DMS53 treated with DMSO at 0.1 percent for 48 hours (cell line): Measurements from ENCODE around the gene GFRA1.

Experiments
- DNase-seq: peaks from one replicate; lab custom pipeline; 2025; ENCODE audit not compliant: unreplicated experiment; lab: John Stamatoyannopoulos, UW

GFRA1 gene

GRCh38 chr10:116241642-116242410 is 31.2 kb downstream of the GFRA1 start:
- no peak for DNase-seq

DNA sequence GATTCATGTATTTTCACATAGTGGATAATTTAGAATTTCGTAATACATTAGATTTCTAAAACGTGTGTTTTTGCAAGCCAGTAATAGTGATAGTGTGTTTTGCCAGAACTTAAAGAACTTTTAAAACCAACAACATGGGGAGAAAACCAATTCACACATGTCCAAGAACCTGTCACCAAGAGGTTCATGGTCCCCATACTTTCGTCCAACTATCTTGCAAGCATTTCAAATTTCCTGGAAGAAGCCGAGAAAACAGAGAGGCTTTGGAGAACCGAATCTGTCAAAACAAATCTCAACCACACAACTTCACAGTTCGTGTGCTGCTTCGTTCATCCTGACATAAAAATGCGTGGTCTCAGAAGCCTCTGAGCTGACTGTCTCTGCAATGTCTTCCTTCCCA is 31.9 kb downstream of the GFRA1 start:
- no peak for DNase-seq

GRCh38 chr10:116240157-116240950 is 32.7 kb downstream of the GFRA1 start:
- no peak for DNase-seq

- DNase-seq, result no peak
These were observed 33.8 kb downstream of the GFRA1 start for GRCh38 chr10:116239229-116239628.

GRCh38 chr10:116237970-116238369 is 35.0 kb downstream of the GFRA1 start:
- no peak for DNase-seq

DNA sequence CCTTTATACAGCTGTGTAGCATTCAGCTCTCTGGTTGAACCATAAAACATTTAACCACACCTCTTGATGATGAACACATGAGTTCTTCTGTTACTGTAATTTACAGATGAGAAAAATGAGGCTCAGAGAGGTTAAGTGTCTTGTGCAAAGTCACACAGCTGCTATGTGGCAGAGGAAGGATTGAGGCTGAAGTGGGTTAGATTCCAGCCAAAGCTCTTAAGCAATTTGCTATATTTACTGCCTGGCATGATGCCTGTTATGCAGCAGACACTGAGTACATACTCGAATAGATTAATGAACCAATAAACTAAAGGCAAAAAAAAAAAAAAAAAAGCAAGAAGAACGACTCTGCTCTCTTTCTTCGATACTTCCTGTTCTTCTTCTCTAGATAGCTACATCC is 35.7 kb downstream of the GFRA1 start:
- no peak for DNase-seq

- no peak for DNase-seq
These were observed 39.8 kb downstream of the GFRA1 start for GRCh38 chr10:116233230-116233629.

DNA sequence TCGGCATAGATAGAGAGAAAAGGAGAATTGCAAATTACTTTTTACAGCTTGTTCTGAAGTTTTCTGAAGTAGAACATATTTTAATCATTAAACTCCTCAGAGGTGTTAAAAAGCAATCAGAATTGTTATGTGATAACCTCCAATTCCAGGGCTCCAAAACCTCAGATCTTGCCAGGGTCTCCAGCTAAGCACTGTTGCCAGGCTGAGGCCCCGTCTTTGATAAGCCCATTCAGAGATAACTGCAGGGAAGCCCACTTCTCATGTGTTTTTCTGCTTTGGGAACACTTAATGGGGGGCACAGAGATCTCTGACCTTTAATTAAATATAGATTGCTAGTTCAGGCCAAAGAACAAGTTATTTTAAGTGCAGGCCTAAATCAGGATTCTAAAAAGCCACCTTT is 40.4 kb downstream of the GFRA1 start:
- no peak for DNase-seq

DNA sequence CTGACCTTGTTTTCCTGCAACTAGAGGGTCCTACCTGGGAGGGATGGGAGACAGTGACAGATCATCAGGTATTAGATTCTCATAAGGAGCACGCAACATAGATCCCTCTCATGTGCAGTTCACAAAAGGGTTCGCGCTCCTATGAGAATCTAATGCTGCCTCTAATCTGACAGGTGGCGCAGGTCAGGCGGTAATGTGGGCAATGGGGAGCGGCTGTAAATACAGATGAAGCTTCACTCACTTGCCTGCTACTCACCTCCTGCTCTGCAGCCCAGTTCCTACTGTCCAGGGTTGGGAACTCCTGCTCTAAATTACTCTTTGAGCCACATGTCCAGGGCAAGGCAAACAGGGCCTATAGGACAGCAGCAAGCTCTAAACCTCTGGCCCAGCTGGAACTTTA is 46.2 kb downstream of the GFRA1 start:
- no peak for DNase-seq

DNA sequence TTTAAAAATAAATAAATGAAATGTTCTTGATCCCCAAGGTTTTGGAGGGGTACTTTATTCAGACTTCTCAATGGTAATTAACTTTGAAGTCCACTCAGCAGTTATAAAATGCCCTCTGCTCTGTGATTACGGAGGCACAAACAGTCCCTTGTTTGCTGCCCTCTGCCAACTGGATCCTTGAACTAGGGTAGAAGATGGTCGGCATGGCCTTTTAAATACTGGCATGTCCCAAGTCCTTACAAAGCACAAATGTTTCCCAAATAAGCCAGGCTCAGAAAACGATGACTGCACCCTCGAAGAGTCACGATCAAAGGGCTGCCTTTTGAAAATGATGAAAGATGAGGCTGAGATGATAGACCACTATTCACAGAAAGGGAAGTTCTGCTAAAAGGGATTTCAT is 47.0 kb downstream of the GFRA1 start:
- no peak for DNase-seq

- DNase-seq, result no peak
These were observed 49.7 kb downstream of the GFRA1 start for GRCh38 chr10:116223289-116223688.

DNA sequence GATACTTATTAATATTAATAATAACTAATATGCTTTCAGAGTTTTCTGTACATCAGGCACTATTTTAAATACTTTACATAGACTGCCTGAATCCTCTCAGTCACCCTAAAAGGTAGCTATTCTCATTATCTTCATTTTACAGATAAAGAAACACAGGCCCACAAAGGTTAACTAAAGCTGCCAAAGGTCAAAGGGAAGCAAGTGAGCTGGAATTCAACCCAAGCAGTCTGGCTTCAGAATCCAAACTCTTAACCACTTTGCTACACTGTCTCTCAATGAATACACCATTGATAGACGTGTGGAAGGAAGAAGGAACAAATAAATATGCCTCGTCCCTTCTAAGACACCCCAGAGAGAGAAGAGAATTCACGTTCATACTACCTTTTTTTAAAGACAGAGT is 52.0 kb downstream of the GFRA1 start:
- DNase-seq, result no peak

DNA sequence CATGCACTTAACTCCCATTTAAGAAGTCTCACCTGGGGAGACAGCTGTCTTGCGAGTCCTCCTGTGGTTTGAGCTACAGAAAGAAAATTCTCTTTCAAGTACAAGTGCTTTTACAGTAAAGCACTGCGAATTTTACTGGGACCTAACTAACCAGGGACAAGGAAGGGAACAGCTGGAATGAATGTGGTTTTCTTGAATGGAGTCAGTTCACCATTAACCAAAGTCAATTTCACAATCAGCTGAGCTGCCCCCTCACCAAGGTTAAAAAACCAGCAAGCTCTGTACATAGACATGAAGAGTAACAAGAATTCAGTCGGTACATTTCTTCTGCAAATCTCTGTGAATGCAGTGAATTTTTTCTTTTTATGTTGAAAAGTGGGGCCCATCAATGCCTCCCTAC is 56.3 kb downstream of the GFRA1 start:
- no peak for DNase-seq

- DNase-seq, result no peak
These were observed 57.4 kb downstream of the GFRA1 start for GRCh38 chr10:116215651-116216050.

- DNase-seq, result no peak
These were observed 61.3 kb downstream of the GFRA1 start for GRCh38 chr10:116211682-116212081.

- no peak for DNase-seq
These were observed 62.2 kb downstream of the GFRA1 start for GRCh38 chr10:116210588-116211346.

- DNase-seq, result no peak
These were observed 63.2 kb downstream of the GFRA1 start for GRCh38 chr10:116209781-116210180.

- DNase-seq, result no peak
These were observed 63.9 kb downstream of the GFRA1 start for GRCh38 chr10:116208956-116209567.

GRCh38 chr10:116207690-116208089 is 65.3 kb downstream of the GFRA1 start:
- no peak for DNase-seq

GRCh38 chr10:116203661-116204060 is 69.3 kb downstream of the GFRA1 start:
- DNase-seq, result no peak

DNA sequence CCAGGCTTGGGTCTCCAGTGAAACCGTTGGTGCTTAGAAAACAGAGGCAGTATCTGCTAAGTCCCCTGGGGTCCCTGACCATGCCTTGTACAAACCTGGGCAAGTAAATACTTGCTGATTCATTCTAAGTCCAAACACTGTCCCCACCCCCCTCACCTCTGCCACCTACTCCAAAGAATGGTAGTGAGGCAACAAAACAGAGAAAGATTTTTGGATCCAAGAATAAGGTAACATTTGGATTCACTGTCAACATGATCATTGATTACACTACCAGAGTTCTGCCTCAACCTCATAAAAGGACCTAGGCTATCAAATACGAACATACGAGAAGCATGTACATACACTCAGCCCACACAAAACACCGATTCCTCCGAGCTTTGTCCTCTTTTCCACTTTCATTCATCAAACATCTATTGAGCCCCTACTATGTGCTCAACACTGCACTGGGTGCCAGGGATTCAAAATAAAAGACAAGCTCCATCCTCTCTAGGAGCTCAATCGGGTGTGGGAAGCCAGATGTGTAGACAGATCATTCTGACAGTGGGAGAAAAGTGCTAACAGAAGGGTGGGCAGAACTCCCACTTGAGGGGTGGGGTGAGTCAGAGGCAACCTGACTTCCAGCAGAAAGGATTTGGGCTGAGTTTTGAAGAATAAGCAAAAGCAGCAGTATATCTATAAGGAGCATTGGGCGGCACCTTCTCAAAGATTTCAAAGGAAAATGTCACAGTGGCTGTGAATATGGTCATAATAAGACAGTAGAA is 71.2 kb downstream of the GFRA1 start:
- DNase-seq, result no peak
